ENCODE results near the gene GPATCH8. TPM values are rescaled to one million over a fixed set of nuclear protein-coding genes. Genes with fewer than 3 reads are reported as not detected.

The GPATCH8 gene
- total and polyA plus RNA-seq, 10 of the 15 experiments (the other 5 are each of a cell fraction or from before 2014, with no cell fraction given) = 11.7 to 45.1 (median 21.3) TPM

DNA sequence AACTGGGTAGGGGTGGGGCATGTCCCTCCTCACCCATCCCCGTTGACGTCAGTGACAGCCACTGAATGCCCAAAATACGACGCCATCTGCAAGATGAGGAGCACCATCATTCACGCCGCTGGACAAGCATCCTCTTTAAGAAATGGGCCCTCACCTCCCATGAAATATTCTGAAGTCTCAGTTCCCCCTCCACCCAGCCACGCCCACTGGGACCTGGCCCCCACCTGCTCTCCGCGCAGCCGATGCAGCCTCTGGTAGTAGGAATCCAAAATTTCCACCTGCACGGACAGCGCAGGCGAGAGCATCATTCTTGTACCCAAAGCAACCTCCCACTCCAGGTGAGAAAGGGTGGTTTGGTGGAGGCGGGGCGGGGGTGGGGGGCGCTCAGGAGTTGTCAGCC lies 119.3 kb downstream of the GPATCH8 start:
- POLR2A ChIA-PET = no interaction called here
- in situ Hi-C loops (cut with MboI) = no loop called here
- H3K27me3 ChIP-seq (replicated peaks in 1 of 2; ENCODE audit: control insufficient read depth in 2 of 2, insufficient read depth in 2 of 2, low read length in 1 of 2) = no peaks in the 10 kb centered on the region; a peak in 2 of 4 replicates

More for the DNA sequence above, 119.3 kb downstream of the GPATCH8 start:
- ATAC-seq (no peak), FAIRE-seq (no peak), DNase-seq (ENCODE audit: low read depth, low spot score) (no peak)
- Histone ChIP-seq H3K36me3 (ENCODE audit: control insufficient read depth in 2 of 2, insufficient read depth in 2 of 2, low read length in 1 of 2) (no peaks in the 10 kb centered on the region), H3K9ac (ENCODE audit: control insufficient read depth, insufficient read depth, low read length) (no peak overlapping the region), H3K4me2 (ENCODE audit: control insufficient read depth, insufficient read depth) (no peak overlapping the region), H3K9me3 (replicated peaks; ENCODE audit: control insufficient read depth, insufficient read depth, low read length) (no peaks in the 10 kb centered on the region), H2AFZ (ENCODE audit: control insufficient read depth, low read depth, low read length) (no peak overlapping the region), H3K4me3 (no peak overlapping the region), H4K20me1 (ENCODE audit: control insufficient read depth, insufficient read depth) (no peaks in the 10 kb centered on the region), H3K27ac (ENCODE audit: control insufficient read depth, insufficient read depth) (no peak overlapping the region), H3K4me1 (ENCODE audit: control insufficient read depth, insufficient read depth, low read length) (no peaks in the 10 kb centered on the region), H3K79me2 (ENCODE audit: control insufficient read depth, insufficient read depth, low read length) (no peaks in the 10 kb centered on the region)
- WGBS (ENCODE audit: insufficient coverage, insufficient replicate concordance, low lambda C conversion rate, missing lambda C conversion rate) = 62% methylated on average over 15 of the region's 16 CpGs
- no TSS peak for BruUV-seq (replicated peaks)
- intact Hi-C loops (cut with micrococcal nuclease; ENCODE audit: unreplicated experiment) = no loop called here
- ChIA-PET SMC1A (ENCODE audit: uncharacterized antibody, unreplicated experiment) (no interaction called here), RAD21 (ENCODE audit: unreplicated experiment) (no interaction called here), CTCF (no interaction called here)
- TF ChIP-seq MEF2A (IDR thresholded peaks at IDR 0.05; ENCODE audit: insufficient read depth, low read depth, low read length) (no peak), BHLHE40 (IDR thresholded peaks at IDR 0.05; ENCODE audit: borderline replicate concordance in 1 of 2, low read depth in 2 of 2, low read length in 1 of 2) (no peak), CBX5 (IDR thresholded peaks at IDR 0.05; ENCODE audit: low read depth) (no peak), ZSCAN29 (IDR thresholded peaks at IDR 0.05) (no peak), RFX5 (IDR thresholded peaks at IDR 0.05; ENCODE audit: low read depth, low read length) (no peak), TCF3 (IDR thresholded peaks at IDR 0.05; ENCODE audit: borderline replicate concordance, insufficient read depth, low read depth, low read length) (no peak), SMC3 (IDR thresholded peaks at IDR 0.05; ENCODE audit: borderline replicate concordance, low read length) (no peak), IRF4 (IDR thresholded peaks at IDR 0.05; ENCODE audit: low read depth, low read length) (no peak), SREBF1 (IDR thresholded peaks at IDR 0.05; ENCODE audit: low read length) (no peak), ZNF217 (IDR thresholded peaks at IDR 0.05) (no peak), FOS (IDR thresholded peaks at IDR 0.05; ENCODE audit: borderline replicate concordance, extremely low read depth, insufficient read length) (no peak)
- TF ChIP-seq, protein P1, sequence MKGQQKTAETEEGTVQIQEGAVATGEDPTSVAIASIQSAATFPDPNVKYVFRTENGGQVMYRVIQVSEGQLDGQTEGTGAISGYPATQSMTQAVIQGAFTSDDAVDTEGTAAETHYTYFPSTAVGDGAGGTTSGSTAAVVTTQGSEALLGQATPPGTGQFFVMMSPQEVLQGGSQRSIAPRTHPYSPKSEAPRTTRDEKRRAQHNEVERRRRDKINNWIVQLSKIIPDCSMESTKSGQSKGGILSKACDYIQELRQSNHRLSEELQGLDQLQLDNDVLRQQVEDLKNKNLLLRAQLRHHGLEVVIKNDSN (IDR thresholded peaks at IDR 0.05; ENCODE audit: borderline replicate concordance, extremely low read length, insufficient read depth, low read depth, low read length) = no peak
- TF ChIP-seq, protein P2, sequence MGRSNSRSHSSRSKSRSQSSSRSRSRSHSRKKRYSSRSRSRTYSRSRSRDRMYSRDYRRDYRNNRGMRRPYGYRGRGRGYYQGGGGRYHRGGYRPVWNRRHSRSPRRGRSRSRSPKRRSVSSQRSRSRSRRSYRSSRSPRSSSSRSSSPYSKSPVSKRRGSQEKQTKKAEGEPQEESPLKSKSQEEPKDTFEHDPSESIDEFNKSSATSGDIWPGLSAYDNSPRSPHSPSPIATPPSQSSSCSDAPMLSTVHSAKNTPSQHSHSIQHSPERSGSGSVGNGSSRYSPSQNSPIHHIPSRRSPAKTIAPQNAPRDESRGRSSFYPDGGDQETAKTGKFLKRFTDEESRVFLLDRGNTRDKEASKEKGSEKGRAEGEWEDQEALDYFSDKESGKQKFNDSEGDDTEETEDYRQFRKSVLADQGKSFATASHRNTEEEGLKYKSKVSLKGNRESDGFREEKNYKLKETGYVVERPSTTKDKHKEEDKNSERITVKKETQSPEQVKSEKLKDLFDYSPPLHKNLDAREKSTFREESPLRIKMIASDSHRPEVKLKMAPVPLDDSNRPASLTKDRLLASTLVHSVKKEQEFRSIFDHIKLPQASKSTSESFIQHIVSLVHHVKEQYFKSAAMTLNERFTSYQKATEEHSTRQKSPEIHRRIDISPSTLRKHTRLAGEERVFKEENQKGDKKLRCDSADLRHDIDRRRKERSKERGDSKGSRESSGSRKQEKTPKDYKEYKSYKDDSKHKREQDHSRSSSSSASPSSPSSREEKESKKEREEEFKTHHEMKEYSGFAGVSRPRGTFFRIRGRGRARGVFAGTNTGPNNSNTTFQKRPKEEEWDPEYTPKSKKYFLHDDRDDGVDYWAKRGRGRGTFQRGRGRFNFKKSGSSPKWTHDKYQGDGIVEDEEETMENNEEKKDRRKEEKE (IDR thresholded peaks at IDR 0.05) = no peak

Data from GM12878 (cell line).